MCF 10A (cell line): ENCODE results near the gene PTGR3. TPM values are rescaled to one million over a fixed set of nuclear protein-coding genes. Genes with fewer than 3 reads are reported as not detected.

Experiments used
- BruUV-seq: library from RNA; stranded (reverse); fragments of 400-500 nt; replicated peaks from 2 replicates; lab custom pipeline; 2021; lab: Mats Ljungman, UMichigan
- CTCF ChIA-PET: fragments of 300-600 bp; sonication (Branson Sonifier 250); formaldehyde crosslinking; extraction: SDS; loops from one replicate; lab custom pipeline; 2021; ENCODE audit warnings: antibody characterized with exemption, inconsistent platforms; lab: Yijun Ruan, JAX
- POLR2A ChIA-PET: fragments of 300-600, 350-650 bp; sonication (Branson Sonifier 250); formaldehyde crosslinking; extraction: SDS; loops from one replicate; lab custom pipeline; 2020; ENCODE audit warnings: antibody characterized with exemption, inconsistent platforms; lab: Yijun Ruan, JAX
- DNase-seq: peaks from one replicate; pipeline ENCODE4 v3.0.0-alpha.2; 2018; ENCODE audit not compliant: unreplicated experiment
- H3K27ac Mint-ChIP-seq: one replicate; pipeline ENCODE4 v1.8.0; 2022; ENCODE audit warnings: mild to moderate bottlenecking, low read depth, mixed read lengths; ENCODE audit not compliant: unreplicated experiment
- H3K27me3 Mint-ChIP-seq: one replicate; pipeline ENCODE4 v1.8.0; 2022; ENCODE audit warnings: mixed read lengths; ENCODE audit not compliant: insufficient read depth, unreplicated experiment
- H3K36me3 Mint-ChIP-seq: one replicate; pipeline ENCODE4 v1.8.0; 2022; ENCODE audit warnings: mild to moderate bottlenecking, moderate library complexity, mixed read lengths; ENCODE audit not compliant: insufficient read depth, unreplicated experiment
- H3K4me1 Mint-ChIP-seq: one replicate; pipeline ENCODE4 v1.8.0; 2022; ENCODE audit warnings: mixed read lengths; ENCODE audit not compliant: insufficient read depth, unreplicated experiment
- H3K4me3 Mint-ChIP-seq: one replicate; pipeline ENCODE4 v1.8.0; 2022; ENCODE audit warnings: mild to moderate bottlenecking, moderate library complexity, mixed read lengths; ENCODE audit not compliant: unreplicated experiment
- H3K9me3 Mint-ChIP-seq: one replicate; pipeline ENCODE4 v1.8.0; 2022; ENCODE audit warnings: mixed read lengths; ENCODE audit not compliant: unreplicated experiment
- intact Hi-C: fragments of 100-400 bp; cut with micrococcal nuclease; formaldehyde crosslinking; loops from 2 replicates; pipeline ENCODE4 v1.14.1; 2022
- total RNA-seq: library from RNA; stranded (reverse); gene quantifications from 2 replicates; pipeline ENCODE4 v1.2.3, GENCODE V29; 2022
- TF ChIP-seq, protein P1 (sequence below): fragments of 200-600 bp; IDR thresholded peaks from one replicate; pipeline ENCODE4 v1.8.0; 2022; ENCODE audit warnings: antibody characterized with exemption, mild to moderate bottlenecking; ENCODE audit not compliant: unreplicated experiment

The PTGR3 gene
- total RNA-seq, 1 experiment from 2014 or later = 20.6 TPM

DNA sequence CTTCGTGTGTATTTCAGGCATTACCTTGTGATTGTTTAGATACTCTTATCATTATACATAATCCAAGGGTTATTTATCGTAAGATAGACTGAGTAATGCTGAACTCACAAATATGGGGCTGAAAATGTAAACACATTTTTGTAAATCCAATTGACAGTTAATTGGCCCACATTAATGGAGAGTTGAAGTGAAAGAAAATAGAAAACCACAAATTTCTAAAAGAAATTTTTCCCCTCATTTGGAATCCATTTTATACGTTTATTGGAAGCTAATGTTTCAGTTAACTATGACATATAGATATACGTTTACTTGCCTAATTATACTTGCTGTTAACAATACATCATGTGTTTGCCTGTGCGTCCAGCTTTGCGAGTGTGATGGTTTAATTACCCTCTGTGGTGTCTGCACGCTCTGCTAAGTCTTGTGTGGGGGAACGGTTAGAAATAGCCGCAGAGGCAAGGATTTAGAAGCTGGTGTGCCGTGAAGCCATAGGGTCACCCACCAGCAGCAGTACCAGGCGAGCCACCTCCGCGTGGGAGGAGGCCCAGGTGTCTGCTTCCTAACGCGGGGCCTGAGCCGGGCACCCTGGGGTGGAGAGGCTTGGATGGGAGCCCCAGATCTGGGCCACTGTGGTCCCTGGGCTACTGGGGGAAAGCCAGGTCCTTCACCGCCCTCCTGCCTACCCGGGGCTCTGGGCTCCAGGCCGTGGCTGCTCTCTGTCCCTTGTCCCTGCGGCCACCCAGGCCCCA is 39.7 kb upstream of the PTGR3 start:
- intact Hi-C loops = loop anchor here (5.0 kb wide), 2 partner anchors 36 to 229 kb away; partner anchors contain the start of gene TSHZ1
- Mint-ChIP-seq H3K4me3 (peak overlapping the region; percentile 80), H3K9me3 (no peaks in the 10 kb centered on the region), H3K4me1 (peaks cover 41% of the 10 kb centered on the region), H3K36me3 (no peaks in the 10 kb centered on the region), H3K27me3 (no peaks in the 10 kb centered on the region), H3K27ac (peak overlapping the region; percentile 95)
- ChIA-PET POLR2A (interaction anchor here (0.8 to 2.1 kb wide), 5 partner anchors 33 to 296 kb away, joined by 3 to 24 read pairs (median 6); partner anchors contain the start of genes PTGR3 and TSHZ1), CTCF (no interaction called here)
- TF ChIP-seq, protein P1, sequence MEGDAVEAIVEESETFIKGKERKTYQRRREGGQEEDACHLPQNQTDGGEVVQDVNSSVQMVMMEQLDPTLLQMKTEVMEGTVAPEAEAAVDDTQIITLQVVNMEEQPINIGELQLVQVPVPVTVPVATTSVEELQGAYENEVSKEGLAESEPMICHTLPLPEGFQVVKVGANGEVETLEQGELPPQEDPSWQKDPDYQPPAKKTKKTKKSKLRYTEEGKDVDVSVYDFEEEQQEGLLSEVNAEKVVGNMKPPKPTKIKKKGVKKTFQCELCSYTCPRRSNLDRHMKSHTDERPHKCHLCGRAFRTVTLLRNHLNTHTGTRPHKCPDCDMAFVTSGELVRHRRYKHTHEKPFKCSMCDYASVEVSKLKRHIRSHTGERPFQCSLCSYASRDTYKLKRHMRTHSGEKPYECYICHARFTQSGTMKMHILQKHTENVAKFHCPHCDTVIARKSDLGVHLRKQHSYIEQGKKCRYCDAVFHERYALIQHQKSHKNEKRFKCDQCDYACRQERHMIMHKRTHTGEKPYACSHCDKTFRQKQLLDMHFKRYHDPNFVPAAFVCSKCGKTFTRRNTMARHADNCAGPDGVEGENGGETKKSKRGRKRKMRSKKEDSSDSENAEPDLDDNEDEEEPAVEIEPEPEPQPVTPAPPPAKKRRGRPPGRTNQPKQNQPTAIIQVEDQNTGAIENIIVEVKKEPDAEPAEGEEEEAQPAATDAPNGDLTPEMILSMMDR = no peak
- DNase-seq = no peak
- BruUV-seq = no TSS peak

DNA sequence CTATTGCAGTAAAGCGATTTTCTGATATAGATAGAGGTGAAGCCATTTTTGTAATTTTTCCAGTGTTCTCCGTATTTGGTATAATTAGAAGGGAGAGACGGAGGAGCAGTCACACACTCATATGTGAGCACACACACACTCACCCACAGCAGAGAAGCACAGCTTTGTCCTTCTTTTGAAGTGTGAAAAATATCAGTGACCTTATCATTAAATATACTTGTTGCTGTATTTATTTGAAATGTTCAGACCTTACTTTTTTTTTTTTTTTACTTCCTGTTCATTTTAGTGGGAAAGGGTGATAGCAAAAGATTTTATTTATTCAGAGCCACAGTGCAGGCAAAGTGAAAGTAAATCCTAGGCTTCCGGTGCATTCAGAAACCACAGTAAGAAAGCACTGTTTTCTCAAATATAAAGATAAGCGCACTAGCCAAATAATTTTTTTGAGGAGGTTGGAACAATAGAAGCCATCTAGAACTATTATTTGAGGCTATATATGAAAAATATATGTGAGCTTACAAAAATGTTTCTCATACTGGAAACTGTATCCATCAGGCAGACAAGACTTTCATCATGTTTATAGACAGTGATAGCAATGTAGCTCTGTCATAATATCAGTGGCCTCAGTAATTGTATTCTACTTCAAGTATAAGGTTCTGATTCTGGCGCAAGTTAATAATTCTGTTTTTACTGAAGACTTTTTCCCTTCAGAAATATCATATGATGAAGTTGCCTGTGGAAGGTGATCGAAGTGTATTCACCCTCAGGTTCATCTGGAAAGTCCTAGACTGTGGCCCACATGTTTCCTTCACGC is 38.9 kb upstream of the PTGR3 start:
- CTCF ChIA-PET = interaction anchor here (0.7 kb wide), 1 partner anchor 11 kb away, joined by 3 read pairs; no protein-coding TSS in a partner anchor
- H3K27ac Mint-ChIP-seq = peak overlapping the region; percentile 95
- H3K9me3 Mint-ChIP-seq = no peaks in the 10 kb centered on the region
- BruUV-seq = TSS peak; percentile 65
- DNase-seq = peak; percentile 50
- peak overlapping the region; percentile 80 for H3K4me3 Mint-ChIP-seq
- TF ChIP-seq, protein P1 = no peak
- H3K36me3 Mint-ChIP-seq = no peaks in the 10 kb centered on the region
- no peaks in the 10 kb centered on the region for H3K27me3 Mint-ChIP-seq
- POLR2A ChIA-PET = interaction anchor here (0.7 to 2.1 kb wide), 7 partner anchors 18 to 513 kb away, joined by 3 to 24 read pairs (median 4); partner anchors contain the start of genes PTGR3 and TSHZ1
- H3K4me1 Mint-ChIP-seq = peaks cover 34% of the 10 kb centered on the region
- intact Hi-C loops = loop anchor here (1.0 to 5.0 kb wide), 3 partner anchors 36 to 229 kb away; partner anchors contain the start of gene TSHZ1

DNA sequence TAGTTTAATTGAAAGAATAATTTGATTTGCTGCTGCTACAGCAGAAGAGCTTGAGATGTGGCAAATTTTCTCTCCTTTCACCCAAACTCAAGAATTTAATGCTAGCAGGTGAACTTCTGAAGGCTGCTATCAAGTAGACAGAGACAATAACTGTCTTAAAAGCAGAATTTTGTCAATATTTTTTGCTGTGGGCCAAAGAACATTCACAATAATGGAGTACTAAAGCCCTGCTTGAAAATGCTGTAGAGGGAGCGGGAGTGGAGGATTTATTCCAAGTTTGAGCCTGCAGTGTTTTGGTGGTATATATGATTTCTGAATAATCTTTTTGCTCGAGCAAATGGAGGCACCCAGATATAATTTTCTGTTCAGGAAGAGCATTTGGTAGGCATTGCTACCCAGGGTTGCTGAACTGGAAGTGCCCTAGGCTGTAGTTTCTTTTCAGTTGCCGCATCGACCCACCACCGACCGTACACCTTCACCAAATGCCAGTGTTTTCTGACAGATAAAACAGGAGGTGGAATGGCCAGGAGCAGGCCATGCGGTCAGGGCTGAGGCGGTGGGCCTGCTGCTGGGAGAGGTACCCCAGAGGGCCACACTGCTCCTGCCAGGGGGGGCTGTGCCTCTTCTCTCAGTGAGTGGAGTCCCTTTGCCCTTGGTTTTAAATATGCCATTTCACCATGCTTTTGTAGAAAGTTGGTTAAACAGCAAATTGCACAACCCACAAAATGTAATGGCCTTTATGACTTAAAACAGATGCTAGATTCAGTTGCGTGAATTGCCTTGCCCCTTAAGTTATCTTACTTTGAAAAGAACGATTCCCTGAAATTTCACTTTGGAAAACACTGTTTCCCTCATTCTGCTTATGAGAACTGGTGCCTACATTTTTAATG is 38.0 kb upstream of the PTGR3 start:
- Mint-ChIP-seq H3K36me3 (no peaks in the 10 kb centered on the region), H3K27me3 (no peaks in the 10 kb centered on the region), H3K4me3 (peak overlapping the region; percentile 80), H3K4me1 (peaks cover 31% of the 10 kb centered on the region), H3K27ac (peak overlapping the region; percentile 95), H3K9me3 (no peaks in the 10 kb centered on the region)
- TF ChIP-seq, protein P1 = no peak
- intact Hi-C loops = loop anchor here (1.0 to 5.0 kb wide), 3 partner anchors 35 to 230 kb away; partner anchors contain the start of gene TSHZ1
- BruUV-seq = no TSS peak
- POLR2A ChIA-PET = interaction anchor here (0.5 to 3.2 kb wide), 10 partner anchors 9 to 996 kb away, joined by 3 to 24 read pairs (median 4); partner anchors contain the start of genes PTGR3 and TSHZ1
- DNase-seq = peak; percentile 14
- CTCF ChIA-PET = interaction anchor here (0.9 kb wide), 1 partner anchor 14 kb away, joined by 3 read pairs; no protein-coding TSS in a partner anchor
